Endothelial cell of umbilical vein (primary cell): ENCODE data around the gene PPP1R15B. TPM values are rescaled to one million over a fixed set of nuclear protein-coding genes. Genes with fewer than 3 reads are reported as not detected.

Experiments
- BruUV-seq: library from RNA; stranded (reverse); fragments of 400-500 nt; replicated peaks from 2 replicates; lab custom pipeline; 2021; lab: Mats Ljungman, UMichigan
- CTCF ChIA-PET: fragments of 300-600, 350-600 bp; sonication (Branson Sonifier 250); formaldehyde crosslinking; loops from one replicate; lab custom pipeline; 2021; ENCODE audit warnings: antibody characterized with exemption, inconsistent platforms; lab: Charles Lee
- POLR2A ChIA-PET: fragments of 300-600, 350-600 bp; sonication (Branson Sonifier 250); formaldehyde crosslinking; loops from one replicate; lab custom pipeline; 2021; ENCODE audit warnings: antibody characterized with exemption, inconsistent platforms; lab: Charles Lee
- DNase-seq: peaks from one replicate; pipeline ENCODE4 v3.0.0-alpha.2; 2011; ENCODE audit warnings: low read depth, low spot score
- FAIRE-seq: peaks from 2 replicates; lab custom pipeline; 2011; peaks lifted over from hg19 to GRCh38; lab: Jason Lieb, UNC
- H2AFZ ChIP-seq: 2 replicates; pipeline ENCODE4 v1.6.0; 2012; ENCODE audit warnings: low read depth, low read length, control low read depth, inconsistent platforms
- H3K27ac ChIP-seq: 2 replicates; pipeline ENCODE4 v1.5.1; 2011; ENCODE audit warnings: low read depth, mild to moderate bottlenecking, control low read depth, low read length, moderate library complexity; ENCODE audit not compliant: insufficient read depth
- H3K27me3 ChIP-seq, 2 experiments: 2 replicates each; pipeline versions ENCODE4 v1.6.0 to v1.6.1; 2011; ENCODE audit warnings: low read length in 2 of 2, mixed read lengths in 1 of 2; ENCODE audit not compliant: control insufficient read depth in 2 of 2, insufficient read depth in 2 of 2
- H3K36me3 ChIP-seq, 2 experiments: 2 replicates in 1 of 2; 3 replicates in 1 of 2; pipeline ENCODE4 v1.5.1; 2011; ENCODE audit warnings: low read length in 2 of 2, mild to moderate bottlenecking in 1 of 2, moderate library complexity in 1 of 2; ENCODE audit not compliant: control insufficient read depth in 2 of 2, insufficient read depth in 2 of 2; ENCODE audit errors: extremely low read depth in 1 of 2
- H3K4me1 ChIP-seq: 3 replicates; pipeline ENCODE4 v1.5.1; 2011; ENCODE audit warnings: mild to moderate bottlenecking, low read length; ENCODE audit not compliant: control insufficient read depth, insufficient read depth; ENCODE audit errors: extremely low read depth
- H3K4me2 ChIP-seq: 2 replicates; pipeline ENCODE4 v1.6.1; 2011; ENCODE audit warnings: low read length, control low read depth, mixed read lengths; ENCODE audit not compliant: insufficient read depth
- H3K4me3 ChIP-seq, 3 experiments: fragments of 200-600 bp in 1 of 3; sonication (generic), shearing (Covaris generic) in 1 of 3; replicated peaks in 1 of 3; 2 replicates each; pipeline ENCODE4 v1.5.1; 2011 to 2016; ENCODE audit warnings: control low read depth in 3 of 3, low read length in 3 of 3, mild to moderate bottlenecking in 2 of 3, inconsistent platforms in 1 of 3, low read depth in 1 of 3, moderate library complexity in 1 of 3; ENCODE audit not compliant: insufficient read depth in 1 of 3
- H3K79me2 ChIP-seq: 2 replicates; pipeline ENCODE4 v1.6.0; 2012; ENCODE audit warnings: low read length, inconsistent platforms; ENCODE audit not compliant: control insufficient read depth, insufficient read depth
- H3K9ac ChIP-seq: replicated peaks from 2 replicates; pipeline ENCODE3; 2011; ENCODE audit warnings: low read length, control low read depth; ENCODE audit not compliant: insufficient read depth; ENCODE audit errors: extremely low read depth
- H3K9me1 ChIP-seq: replicated peaks from 3 replicates; pipeline ENCODE4 v1.6.0; 2011; ENCODE audit warnings: mild to moderate bottlenecking, low read length; ENCODE audit not compliant: control insufficient read depth, insufficient read depth; ENCODE audit errors: extremely low read depth
- H3K9me3 ChIP-seq: replicated peaks from 2 replicates; pipeline ENCODE4 v1.5.1; 2012; ENCODE audit warnings: low read length, inconsistent platforms; ENCODE audit not compliant: control insufficient read depth, insufficient read depth
- H4K20me1 ChIP-seq: replicated peaks from 2 replicates; pipeline ENCODE3; 2011; ENCODE audit warnings: mild to moderate bottlenecking, low read length; ENCODE audit not compliant: control insufficient read depth, insufficient read depth; ENCODE audit errors: extremely low read depth
- CTCF ChIP-seq, 2 donors: IDR thresholded peaks; 1 replicate in 1 of 2; 2 replicates in 1 of 2; pipeline ENCODE4 v1.5.1; 2011; ENCODE audit warnings: low read length in 2 of 2, mild to moderate bottlenecking in 2 of 2, moderate library complexity in 2 of 2, control low read depth in 1 of 2, inconsistent platforms in 1 of 2, low read depth in 1 of 2; ENCODE audit not compliant: insufficient read depth in 1 of 2; ENCODE audit errors: extremely low read depth in 1 of 2
- EZH2 ChIP-seq: IDR thresholded peaks from 2 replicates; pipeline ENCODE4 v1.6.1; 2012; ENCODE audit warnings: borderline replicate concordance, low read depth, mild to moderate bottlenecking, moderate library complexity, low read length, inconsistent platforms; ENCODE audit not compliant: severe bottlenecking
- FOS ChIP-seq: IDR thresholded peaks from 2 replicates; pipeline ENCODE4 v1.6.1; 2011; ENCODE audit warnings: mild to moderate bottlenecking, low read length, moderate library complexity, borderline replicate concordance; ENCODE audit not compliant: insufficient read depth
- GATA2 ChIP-seq: IDR thresholded peaks from 2 replicates; pipeline ENCODE4 v1.7.0; 2011; ENCODE audit warnings: low read depth, mild to moderate bottlenecking, moderate library complexity, mixed read lengths, low read length; ENCODE audit not compliant: insufficient read length, insufficient read depth
- JUN ChIP-seq: IDR thresholded peaks from 2 replicates; pipeline ENCODE4 v1.6.1; 2011; ENCODE audit warnings: borderline replicate concordance, low read depth; ENCODE audit not compliant: insufficient read length, insufficient read depth
- MAX ChIP-seq: IDR thresholded peaks from 2 replicates; pipeline ENCODE4 v1.6.1; 2011; ENCODE audit not compliant: insufficient read depth, insufficient read length
- MYC ChIP-seq: IDR thresholded peaks from one replicate; pipeline ENCODE4 v1.6.1; 2011; ENCODE audit warnings: mild to moderate bottlenecking, low read depth, low read length
- POLR2A ChIP-seq: IDR thresholded peaks from 2 replicates; pipeline ENCODE4 v1.6.1; 2012; ENCODE audit warnings: low read depth, mild to moderate bottlenecking, control low read depth, low read length
- POLR2AphosphoS5 ChIP-seq: IDR thresholded peaks from 2 replicates; pipeline ENCODE4 v1.6.1; 2012; ENCODE audit warnings: low read depth, mild to moderate bottlenecking, control low read depth, low read length, moderate library complexity; ENCODE audit not compliant: insufficient read depth
- dilution Hi-C: fragments of 300-500 bp; cut with MboI; formaldehyde crosslinking; loops from one replicate; pipeline ENCODE4 v1.15.0; 2019; ENCODE audit warnings: low sequenced_read_pairs; ENCODE audit not compliant: extremely low pct_ligation_motif_present
- intact Hi-C: fragments of 100-400 bp; cut with micrococcal nuclease; formaldehyde crosslinking; loops from one replicate; pipeline ENCODE4 v1.10.0; 2022
- polyA plus RNA-seq, 4 experiments: library from polyadenylated mRNA; depleted of rRNA in 3 of 4; stranded (reverse) in 3 of 4; unstranded in 1 of 4; fragments of >200 nt; gene quantifications; 2 replicates each; pipeline versions ENCODE4 v1.2.1 to v1.2.3, GENCODE V29; 2011 to 2012; ENCODE audit warnings: missing spikeins in 1 of 4
- total RNA-seq: library from RNA; stranded (reverse); gene quantifications from 2 replicates; pipeline ENCODE4 v1.2.3, GENCODE V29; 2021

Gene PPP1R15B
- total and polyA plus RNA-seq, 2 donors (not counting 3 experiments of a cell fraction or from before 2014, with no cell fraction given), result 16.8 to 39.8 TPM

GRCh38 chr1:204409123-204409522 is 2.5 kb downstream of the PPP1R15B start:
- Histone ChIP-seq H3K9me3 (no peaks in the 10 kb centered on the region), H3K4me1 (peaks cover 22% of the 10 kb centered on the region), H3K4me2 (peak overlapping the region; percentile 89), H2AFZ (no peak overlapping the region), H3K79me2 (peaks cover 75% of the 10 kb centered on the region), H3K27me3 (no peaks in the 10 kb centered on the region), H3K27ac (peak overlapping the region; percentile 1), H3K9me1 (no peaks in the 10 kb centered on the region), H3K4me3 (peak overlapping the region; percentile 49 to 94 (median 78)), H3K36me3 (peaks cover 4 to 11% of the 10 kb centered on the region in 2 experiments), H3K9ac (peak overlapping the region; percentile 85), H4K20me1 (peaks cover 40% of the 10 kb centered on the region)
- FAIRE-seq (no peak), DNase-seq (no peak)
- POLR2A ChIA-PET, result no interaction called here
- intact Hi-C loops, result no loop called here
- TF ChIP-seq POLR2AphosphoS5 (no peak), FOS (no peak), GATA2 (no peak), MAX (no peak), MYC (no peak), POLR2A (no peak), CTCF (IDR thresholded peaks at IDR 0.05; ENCODE audit: extremely low read depth in 1 of 2, insufficient read depth in 1 of 2, low read depth in 1 of 2, low read length in 2 of 2) (no peak), JUN (no peak), EZH2 (no peak)
- dilution Hi-C loops, result no loop called here
- BruUV-seq, result no TSS peak
- CTCF ChIA-PET, result interaction anchor here (1.6 to 4.7 kb wide), 7 partner anchors 10 to 97 kb away, joined by 3 to 77 read pairs (median 12); no protein-coding TSS in a partner anchor
